Testis (tissue), 2 donors: ENCODE measurements around the gene B3GNT7.

Experiments used
- CTCF ChIP-seq, 3 experiments: fragments of 450-650 bp in 2 of 3; fragments of 200-600 bp in 1 of 3; sonication (generic) in 1 of 3; IDR thresholded peaks; one replicate each; pipeline ENCODE4 v1.5.1; 2016 to 2019; ENCODE audit warnings: antibody characterized with exemption in 3 of 3, mild to moderate bottlenecking in 2 of 3, moderate library complexity in 1 of 3
- POLR2A ChIP-seq: fragments of 450-650 bp; IDR thresholded peaks from one replicate; pipeline ENCODE4 v1.6.1; 2017; ENCODE audit warnings: antibody characterized with exemption, mild to moderate bottlenecking, moderate library complexity

GRCh38 chr2:231360401-231360800, 35.1 kb upstream of the B3GNT7 start:
- TF ChIP-seq POLR2A = no peak
- TF ChIP-seq CTCF (IDR thresholded peaks at IDR 0.05) = no peak
